OCI-LY1 (cell line): ENCODE data around the gene AACS.

Source experiments
- CTCF ChIP-seq: fragments of 200-600 bp; sonication (generic), shearing (Covaris generic); IDR thresholded peaks from 2 replicates; pipeline ENCODE4 v1.5.1; 2017; ENCODE audit warnings: mild to moderate bottlenecking, antibody characterized with exemption, low read length, moderate library complexity, mixed read lengths
- EZH2 ChIP-seq: fragments of 200-600 bp; sonication (generic), shearing (Covaris generic); IDR thresholded peaks from 2 replicates; pipeline ENCODE4 v1.8.0; 2017; ENCODE audit warnings: borderline replicate concordance, mixed run types, mild to moderate bottlenecking, antibody characterized with exemption, low read length, moderate library complexity, mixed read lengths

DNA sequence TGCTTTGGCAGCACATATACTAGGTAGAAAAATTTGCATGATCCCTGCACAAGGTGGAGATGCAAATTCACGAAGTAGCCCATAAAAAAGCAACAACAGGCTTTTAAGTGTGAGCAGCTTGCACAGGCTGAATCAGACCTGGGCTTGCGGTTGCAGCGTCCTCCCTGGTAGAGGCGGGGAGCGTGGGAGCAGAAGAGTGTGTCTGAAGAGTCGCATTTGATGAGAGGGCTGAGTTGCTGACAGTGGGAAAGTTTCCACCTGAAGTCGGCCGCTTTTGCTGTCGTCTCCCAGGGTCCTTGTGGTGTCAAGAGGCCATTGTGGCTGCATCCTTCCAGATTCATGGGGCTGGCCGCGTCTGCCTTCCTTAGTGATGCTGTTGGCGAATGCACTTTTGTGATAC, 6.2 kb downstream of the AACS start:
- no peak for TF ChIP-seq CTCF
- no peak for TF ChIP-seq EZH2
